Nasal cavity respiratory epithelium epithelial cell of viscerocranial mucosa (primary cell): ENCODE measurements around the gene SCNN1G. TPM values are rescaled to one million over a fixed set of nuclear protein-coding genes. Genes with fewer than 3 reads are reported as not detected.

Experiments used
- total RNA-seq: library from RNA; depleted of rRNA; stranded (reverse); fragments of >200 nt; gene quantifications from 2 replicates; pipeline ENCODE4 v1.2.3, GENCODE V29; 2014

Gene SCNN1G
- total RNA-seq = under 0.01 and 0.14 TPM in 2 replicates

GRCh38 chr16:23182679-23183542, at the start of gene SCNN1G:
Gene SCNN1G (plus strand): TSS chr16:23182745. CDS start chr16:23186272, 3,527 bp downstream.

GRCh38 chr16:23149267-23149992, 33.1 kb upstream of the SCNN1G start, which contains the start of gene USP31:
Gene USP31 (minus strand): TSS chr16:23149452. CDS start chr16:23149270, 182 bp downstream.

Other genes starting within 250 kb of the SCNN1G start
- gene USP31, start 33.3 kb upstream of the SCNN1G start, total RNA-seq = 22.2 and 45.3 TPM in 2 replicates
- 1.7 and 2.2 TPM in 2 replicates for gene SCNN1B, start 119.6 kb downstream of the SCNN1G start, total RNA-seq